Mammary epithelial cell (primary cell): ENCODE measurements around the gene TTC39A.

Experiments used
- CTCF ChIP-seq, 2 donors: IDR thresholded peaks in 1 of 2; conservative IDR thresholded peaks in 1 of 2; 2 replicates each; pipeline ENCODE4 v1.5.1; 2011 to 2012; ENCODE audit warnings: inconsistent platforms in 2 of 2, low read length in 2 of 2, mild to moderate bottlenecking in 2 of 2, control low read depth in 1 of 2, low read depth in 1 of 2; ENCODE audit not compliant: insufficient read depth in 1 of 2; ENCODE audit errors: extremely low read depth in 1 of 2
- EZH2 ChIP-seq: IDR thresholded peaks from 2 replicates; pipeline ENCODE4 v1.6.1; 2012; ENCODE audit warnings: low read length, inconsistent platforms, borderline replicate concordance

GRCh38 chr1:51346086-51346942 is 16.0 kb upstream of the TTC39A start:
- TF ChIP-seq CTCF (conservative IDR thresholded peaks at IDR 0.05 in 1 of 2, IDR thresholded peaks at IDR 0.05 in 1 of 2; ENCODE audit: extremely low read depth in 1 of 2, insufficient read depth in 1 of 2, low read depth in 1 of 2, low read length in 2 of 2) (no peak), EZH2 (no peak)
